ENCODE measurements around the gene PRDM5. TPM values are rescaled to one million over a fixed set of nuclear protein-coding genes. Genes with fewer than 3 reads are reported as not detected.
A peak's percentile ranks its signal among the peaks of the same experiment; 100 is the strongest.

PRDM5 gene
- total RNA-seq, 1 donor: 30.7 TPM

- no peak overlapping the region for H3K4me3 ChIP-seq (ENCODE audit: low read depth, low read length)
- TF ChIP-seq CTCF (IDR thresholded peaks at IDR 0.05; ENCODE audit: insufficient read depth, low read depth, low read length): no peak
- no peak for DNase-seq (ENCODE audit: low read depth)
Measured at GRCh38 chr4:120728892-120729675, 193.4 kb downstream of the PRDM5 start.

- TF ChIP-seq CTCF (IDR thresholded peaks at IDR 0.05; ENCODE audit: insufficient read depth, low read depth, low read length): no peak
- H3K4me3 ChIP-seq (ENCODE audit: low read depth, low read length): no peak overlapping the region
Measured at GRCh38 chr4:120725639-120726580, 196.6 kb downstream of the PRDM5 start.

GRCh38 chr4:120724656-120725055 is 197.9 kb downstream of the PRDM5 start:
- no peak for DNase-seq (ENCODE audit: low read depth)

More at GRCh38 chr4:120725639-120726580, 196.6 kb downstream of the PRDM5 start:
- DNase-seq (ENCODE audit: low read depth): no peak

GRCh38 chr4:120723986-120724385 is 198.5 kb downstream of the PRDM5 start:
- peak; percentile 21 for DNase-seq (ENCODE audit: low read depth)

More at GRCh38 chr4:120724656-120725055, 197.9 kb downstream of the PRDM5 start:
- H3K4me3 ChIP-seq (ENCODE audit: low read depth, low read length): no peak overlapping the region
- TF ChIP-seq CTCF (IDR thresholded peaks at IDR 0.05; ENCODE audit: insufficient read depth, low read depth, low read length): no peak

GRCh38 chr4:120723105-120723504 is 199.4 kb downstream of the PRDM5 start:
- H3K4me3 ChIP-seq (ENCODE audit: low read depth, low read length): no peak overlapping the region
- TF ChIP-seq CTCF (IDR thresholded peaks at IDR 0.05; ENCODE audit: insufficient read depth, low read depth, low read length): no peak
- DNase-seq (ENCODE audit: low read depth): no peak

More at GRCh38 chr4:120723986-120724385, 198.5 kb downstream of the PRDM5 start:
- TF ChIP-seq CTCF (IDR thresholded peaks at IDR 0.05; ENCODE audit: insufficient read depth, low read depth, low read length): no peak
- no peak overlapping the region for H3K4me3 ChIP-seq (ENCODE audit: low read depth, low read length)

- DNase-seq (ENCODE audit: low read depth): no peak
- H3K4me3 ChIP-seq (ENCODE audit: low read depth, low read length): no peak overlapping the region
- TF ChIP-seq CTCF (IDR thresholded peaks at IDR 0.05; ENCODE audit: insufficient read depth, low read depth, low read length): no peak
Measured at GRCh38 chr4:120722655-120723054, 199.9 kb downstream of the PRDM5 start.

Data from fibroblast of villous mesenchyme (primary cell).